ENCODE measurements around the gene TTF1. TPM values are rescaled to one million over a fixed set of nuclear protein-coding genes. Genes with fewer than 3 reads are reported as not detected.

The TTF1 gene
- total RNA-seq, 1 donor from 2014 or later, result 22.3 TPM

DNA sequence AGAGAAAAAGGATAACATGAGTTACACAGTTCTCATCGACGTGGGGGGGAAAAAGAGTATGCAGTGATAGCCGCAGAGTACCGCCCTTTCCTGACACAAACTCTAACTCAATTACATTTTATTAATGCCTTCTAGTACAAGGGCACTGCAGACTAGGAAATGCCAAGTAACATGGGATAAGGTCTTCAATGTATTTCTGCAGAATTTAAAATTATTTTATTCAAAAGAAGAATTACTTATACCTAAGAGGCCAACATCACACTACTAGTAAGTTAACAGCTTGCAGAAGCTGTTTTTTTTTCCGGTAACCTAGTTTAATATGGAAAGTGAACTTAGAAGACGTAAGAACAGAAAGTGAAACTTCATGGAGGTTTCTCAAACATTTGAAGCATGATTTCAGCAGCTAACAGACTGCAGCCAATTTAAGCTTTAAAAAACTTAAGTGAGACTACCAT, 55.8 kb downstream of the TTF1 start:
- peak overlapping the region; percentile 95 for H3K4me3 Mint-ChIP-seq (ENCODE audit: unreplicated experiment)
- H3K9me3 Mint-ChIP-seq (ENCODE audit: unreplicated experiment), result no peaks in the 10 kb centered on the region
- peaks cover 44% of the 10 kb centered on the region for H3K4me1 Mint-ChIP-seq (ENCODE audit: unreplicated experiment)
- TF ChIP-seq, protein P1, sequence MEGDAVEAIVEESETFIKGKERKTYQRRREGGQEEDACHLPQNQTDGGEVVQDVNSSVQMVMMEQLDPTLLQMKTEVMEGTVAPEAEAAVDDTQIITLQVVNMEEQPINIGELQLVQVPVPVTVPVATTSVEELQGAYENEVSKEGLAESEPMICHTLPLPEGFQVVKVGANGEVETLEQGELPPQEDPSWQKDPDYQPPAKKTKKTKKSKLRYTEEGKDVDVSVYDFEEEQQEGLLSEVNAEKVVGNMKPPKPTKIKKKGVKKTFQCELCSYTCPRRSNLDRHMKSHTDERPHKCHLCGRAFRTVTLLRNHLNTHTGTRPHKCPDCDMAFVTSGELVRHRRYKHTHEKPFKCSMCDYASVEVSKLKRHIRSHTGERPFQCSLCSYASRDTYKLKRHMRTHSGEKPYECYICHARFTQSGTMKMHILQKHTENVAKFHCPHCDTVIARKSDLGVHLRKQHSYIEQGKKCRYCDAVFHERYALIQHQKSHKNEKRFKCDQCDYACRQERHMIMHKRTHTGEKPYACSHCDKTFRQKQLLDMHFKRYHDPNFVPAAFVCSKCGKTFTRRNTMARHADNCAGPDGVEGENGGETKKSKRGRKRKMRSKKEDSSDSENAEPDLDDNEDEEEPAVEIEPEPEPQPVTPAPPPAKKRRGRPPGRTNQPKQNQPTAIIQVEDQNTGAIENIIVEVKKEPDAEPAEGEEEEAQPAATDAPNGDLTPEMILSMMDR (IDR thresholded peaks at IDR 0.05; ENCODE audit: unreplicated experiment), result no peak
- peaks cover 3% of the 10 kb centered on the region for H3K27me3 Mint-ChIP-seq (ENCODE audit: unreplicated experiment)
- H3K27ac Mint-ChIP-seq (ENCODE audit: unreplicated experiment), result no peak overlapping the region
- peaks cover 53% of the 10 kb centered on the region for H3K36me3 Mint-ChIP-seq (ENCODE audit: low read depth, unreplicated experiment)
- no peak for DNase-seq (ENCODE audit: low spot score)

DNA sequence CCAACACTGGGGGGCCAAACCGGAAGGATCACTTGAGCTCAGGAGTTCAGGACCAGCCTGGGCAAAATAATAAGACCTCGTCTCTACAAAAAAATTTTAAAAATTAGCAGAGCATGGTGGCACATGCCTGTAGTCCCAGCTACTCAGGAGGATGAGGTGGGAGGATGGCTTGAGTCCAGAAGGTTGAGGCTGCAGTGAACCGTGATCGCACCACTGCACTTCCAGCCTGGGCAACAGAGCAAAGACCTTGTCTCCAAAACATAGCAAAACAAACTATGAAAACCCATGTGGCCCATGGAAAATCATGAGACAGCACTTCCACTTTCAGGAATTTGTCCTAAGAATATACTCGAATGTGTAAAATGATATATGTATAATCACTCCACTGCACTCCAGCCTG, 58.0 kb downstream of the TTF1 start:
- no peak for DNase-seq (ENCODE audit: low spot score)
- Mint-ChIP-seq H3K27ac (ENCODE audit: unreplicated experiment) (peak overlapping the region; percentile 36), H3K4me3 (ENCODE audit: unreplicated experiment) (peak overlapping the region; percentile 76), H3K4me1 (ENCODE audit: unreplicated experiment) (peaks cover 40% of the 10 kb centered on the region), H3K27me3 (ENCODE audit: unreplicated experiment) (peaks cover under 1% of the 10 kb centered on the region), H3K9me3 (ENCODE audit: unreplicated experiment) (no peaks in the 10 kb centered on the region), H3K36me3 (ENCODE audit: low read depth, unreplicated experiment) (peaks cover 54% of the 10 kb centered on the region)
- TF ChIP-seq, protein P1 (IDR thresholded peaks at IDR 0.05; ENCODE audit: unreplicated experiment), result no peak

DNA sequence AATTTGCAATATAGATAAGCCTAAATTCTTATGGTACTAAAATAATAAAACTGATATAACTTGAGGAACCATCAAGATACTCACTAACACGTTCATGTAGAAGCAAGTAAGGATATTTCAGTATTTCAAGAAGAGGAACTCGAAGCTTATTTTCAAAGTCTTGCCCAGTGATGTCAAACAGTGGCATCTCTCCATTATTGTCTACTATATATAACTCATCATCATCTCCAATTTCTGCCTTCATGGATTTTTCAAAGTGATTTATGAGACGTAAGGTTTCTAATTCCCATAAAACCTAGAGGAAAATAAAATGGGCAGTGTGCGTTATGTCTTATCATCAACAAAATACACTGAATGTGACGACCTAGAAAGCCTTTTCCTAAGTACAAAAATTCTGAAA, 60.5 kb downstream of the TTF1 start:
- Mint-ChIP-seq H3K9me3 (ENCODE audit: unreplicated experiment) (no peaks in the 10 kb centered on the region), H3K36me3 (ENCODE audit: low read depth, unreplicated experiment) (peaks cover 51% of the 10 kb centered on the region), H3K27ac (ENCODE audit: unreplicated experiment) (no peak overlapping the region)

DNA sequence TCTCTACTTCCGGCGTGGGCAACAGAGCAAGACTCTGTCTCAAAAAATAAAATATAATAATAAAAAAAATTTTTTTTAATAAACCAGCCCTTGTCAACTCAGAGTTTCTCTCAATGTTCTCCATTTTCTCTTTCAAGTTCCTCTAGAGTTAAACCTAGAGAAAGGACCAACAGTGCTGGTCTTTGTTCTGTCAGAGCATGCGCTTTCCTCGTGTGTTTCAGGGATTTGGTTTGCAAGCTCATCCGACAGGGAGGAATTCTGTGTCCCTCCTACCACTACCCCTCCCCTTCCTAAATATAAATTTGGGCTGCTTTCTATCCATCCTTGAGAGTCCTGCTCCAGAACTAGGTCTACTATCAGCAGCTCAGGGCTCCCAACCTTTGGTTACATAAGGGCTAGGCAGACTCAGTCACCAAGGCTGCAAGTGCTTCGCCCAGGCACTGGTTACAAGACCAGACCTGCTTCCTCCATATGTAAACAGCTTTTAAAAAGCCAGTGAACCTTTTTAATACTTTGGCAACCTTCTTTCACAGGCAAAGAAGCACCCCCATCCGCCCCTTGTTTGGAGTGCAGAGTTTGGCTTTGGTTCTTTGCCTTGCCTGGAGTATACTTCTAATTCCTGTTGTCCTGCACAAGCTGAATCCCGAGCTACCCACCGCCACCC, 65.3 kb downstream of the TTF1 start:
- H3K9me3 Mint-ChIP-seq (ENCODE audit: unreplicated experiment), result no peaks in the 10 kb centered on the region
- peaks cover 7% of the 10 kb centered on the region for H3K4me1 Mint-ChIP-seq (ENCODE audit: unreplicated experiment)
- no peak overlapping the region for H3K4me3 Mint-ChIP-seq (ENCODE audit: unreplicated experiment)
- TF ChIP-seq, protein P1 (IDR thresholded peaks at IDR 0.05; ENCODE audit: unreplicated experiment), result no peak
- no peaks in the 10 kb centered on the region for H3K27me3 Mint-ChIP-seq (ENCODE audit: unreplicated experiment)
- no peak overlapping the region for H3K27ac Mint-ChIP-seq (ENCODE audit: unreplicated experiment)
- peaks cover 58% of the 10 kb centered on the region for H3K36me3 Mint-ChIP-seq (ENCODE audit: low read depth, unreplicated experiment)
- DNase-seq (ENCODE audit: low spot score), result no peak

More for the DNA sequence above, 60.5 kb downstream of the TTF1 start:
- Mint-ChIP-seq H3K4me1 (ENCODE audit: unreplicated experiment) (peaks cover 24% of the 10 kb centered on the region), H3K4me3 (ENCODE audit: unreplicated experiment) (no peak overlapping the region), H3K27me3 (ENCODE audit: unreplicated experiment) (no peaks in the 10 kb centered on the region)
- no peak for DNase-seq (ENCODE audit: low spot score)
- TF ChIP-seq, protein P1 (IDR thresholded peaks at IDR 0.05; ENCODE audit: unreplicated experiment), result no peak

DNA sequence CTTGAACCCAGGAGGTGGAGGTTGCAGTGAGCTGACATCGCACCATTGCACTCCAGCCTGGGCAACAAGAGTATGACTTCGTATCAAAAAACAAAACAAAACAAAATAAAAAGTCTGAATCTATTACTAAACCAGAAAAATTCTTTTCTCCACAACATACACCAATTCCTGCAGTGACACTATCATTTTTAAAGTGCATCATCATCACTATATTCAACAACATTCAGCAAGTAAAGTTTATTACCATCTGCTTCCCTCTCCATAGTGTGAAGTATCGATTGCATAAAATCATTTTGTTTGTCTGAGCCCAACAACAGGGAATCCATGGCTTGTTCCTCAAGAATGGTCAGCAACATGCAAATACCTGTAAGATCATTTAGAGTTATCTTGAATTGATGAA, 72.3 kb downstream of the TTF1 start:
- Mint-ChIP-seq H3K27me3 (ENCODE audit: unreplicated experiment) (no peaks in the 10 kb centered on the region), H3K36me3 (ENCODE audit: low read depth, unreplicated experiment) (peaks cover 41% of the 10 kb centered on the region), H3K27ac (ENCODE audit: unreplicated experiment) (no peak overlapping the region), H3K9me3 (ENCODE audit: unreplicated experiment) (no peaks in the 10 kb centered on the region), H3K4me3 (ENCODE audit: unreplicated experiment) (peak overlapping the region; percentile 2), H3K4me1 (ENCODE audit: unreplicated experiment) (no peaks in the 10 kb centered on the region)
- TF ChIP-seq, protein P1 (IDR thresholded peaks at IDR 0.05; ENCODE audit: unreplicated experiment), result no peak
- no peak for DNase-seq (ENCODE audit: low spot score)
